ENCODE measurements around the gene NOL7. TPM values are rescaled to one million over a fixed set of nuclear protein-coding genes. Genes with fewer than 3 reads are reported as not detected.

Gene NOL7
- total and polyA plus RNA-seq, 9 of the 15 experiments (the other 6 are each of a cell fraction or from before 2014, with no cell fraction given), result 19.4 to 235 (median 157) TPM

- TF ChIP-seq REST (IDR thresholded peaks at IDR 0.05; ENCODE audit: borderline replicate concordance) (peak; percentile 40; the same call in 1 of the 2 replicates), REST (CRISPR knock-in tag; IDR thresholded peaks at IDR 0.05; ENCODE audit: low read depth) (no peak; the same call in none of the 2 replicates), PTTG1 (tag; IDR thresholded peaks at IDR 0.05; ENCODE audit: low read depth) (no peak), HMGN3 (IDR thresholded peaks at IDR 0.05; ENCODE audit: borderline replicate concordance, extremely low read depth, insufficient read length, low read depth, low read length) (no peak), ARID4B (CRISPR knock-in tag; IDR thresholded peaks at IDR 0.05) (no peak; the same call in 1 of the 2 replicates), ARHGAP35 (IDR thresholded peaks at IDR 0.05; ENCODE audit: partially characterized antibody) (no peak), KLF13 (tag; IDR thresholded peaks at IDR 0.05; ENCODE audit: borderline replicate concordance, low read depth) (no peak; the same call in 1 of the 2 replicates), CHD1 (IDR thresholded peaks at IDR 0.05; ENCODE audit: low read length) (peak; percentile 69), EGR1 (conservative IDR thresholded peaks at IDR 0.05) (peak; percentile 75), HCFC1 (IDR thresholded peaks at IDR 0.05; ENCODE audit: low read depth, low read length) (no peak; the same call in 1 of the 2 replicates), ZNF282 (CRISPR knock-in tag; IDR thresholded peaks at IDR 0.05) (no peak), SFPQ (IDR thresholded peaks at IDR 0.05; ENCODE audit: low read depth, low read length) (no peak)
These were observed 40.4 kb upstream of the NOL7 start, which contains the start of gene SIRT5 (continued) for GRCh38 chr6:13574571-13575376.
